Caco-2 (cell line): ENCODE data around the gene TSSK6. TPM values are rescaled to one million over a fixed set of nuclear protein-coding genes. Genes with fewer than 3 reads are reported as not detected.

Experiments
- BruUV-seq: library from RNA; stranded (reverse); fragments of 400-500 nt; replicated peaks from 2 replicates; lab custom pipeline; 2021; lab: Mats Ljungman, UMichigan
- CTCF ChIA-PET: fragments of 300-600 bp; sonication (Branson Sonifier 250); formaldehyde crosslinking; loops from one replicate; lab custom pipeline; 2022; ENCODE audit warnings: antibody characterized with exemption; lab: Charles Lee
- POLR2A ChIA-PET: fragments of 300-600 bp; sonication (Branson Sonifier 250); formaldehyde crosslinking; loops from one replicate; lab custom pipeline; 2022; ENCODE audit warnings: antibody characterized with exemption; lab: Charles Lee
- DNase-seq, 2 experiments: peaks; one replicate each; pipeline versions ENCODE4 v3.0.0 to v3.0.0-alpha.2; 2020 to 2022
- H3K27me3 ChIP-seq: replicated peaks from 2 replicates; pipeline ENCODE4 v1.6.0; 2011; ENCODE audit warnings: low read length; ENCODE audit not compliant: control insufficient read depth, insufficient read depth
- H3K36me3 ChIP-seq: 2 replicates; pipeline ENCODE4 v1.5.1; 2011; ENCODE audit warnings: low read length; ENCODE audit not compliant: control insufficient read depth, insufficient read depth
- H3K4me1 ChIP-seq: fragments of 250-450 bp; sonication (Bioruptor Pico); 2 replicates; pipeline ENCODE4 v1.5.1; 2020; ENCODE audit warnings: mild to moderate bottlenecking
- H3K4me3 ChIP-seq: 2 replicates; pipeline ENCODE4 v1.5.1; 2011; ENCODE audit warnings: low read depth, mild to moderate bottlenecking, control low read depth, low read length
- H3K9me3 ChIP-seq: fragments of 250-450 bp; sonication (Bioruptor Pico); 2 replicates; pipeline ENCODE4 v1.5.1; 2020; ENCODE audit warnings: mild to moderate bottlenecking, moderate library complexity
- H3K27ac Mint-ChIP-seq: one replicate; pipeline ENCODE4 v1.8.0; 2022; ENCODE audit warnings: mixed read lengths; ENCODE audit not compliant: unreplicated experiment
- H3K27me3 Mint-ChIP-seq: one replicate; pipeline ENCODE4 v1.8.0; 2022; ENCODE audit warnings: mixed read lengths; ENCODE audit not compliant: insufficient read depth, unreplicated experiment
- H3K36me3 Mint-ChIP-seq: one replicate; pipeline ENCODE4 v1.8.0; 2022; ENCODE audit warnings: mild to moderate bottlenecking, mixed read lengths; ENCODE audit not compliant: insufficient read depth, unreplicated experiment
- H3K4me1 Mint-ChIP-seq: one replicate; pipeline ENCODE4 v1.8.0; 2022; ENCODE audit warnings: low read depth, mixed read lengths; ENCODE audit not compliant: unreplicated experiment
- H3K4me3 Mint-ChIP-seq: one replicate; pipeline ENCODE4 v1.8.0; 2022; ENCODE audit warnings: mild to moderate bottlenecking, moderate library complexity, mixed read lengths; ENCODE audit not compliant: unreplicated experiment
- H3K9me3 Mint-ChIP-seq: one replicate; pipeline ENCODE4 v1.8.0; 2022; ENCODE audit warnings: mixed read lengths; ENCODE audit not compliant: unreplicated experiment
- intact Hi-C: fragments of 100-400 bp; cut with micrococcal nuclease; formaldehyde crosslinking; loops from one replicate; pipeline ENCODE4 v1.10.0; 2022; ENCODE audit not compliant: unreplicated experiment
- total RNA-seq: library from RNA; stranded (reverse); gene quantifications from 2 replicates; pipeline ENCODE4 v1.2.3, GENCODE V29; 2022
- TF ChIP-seq, protein P1 (sequence below), 2 experiments: fragments of 200-600 bp in 1 of 2; IDR thresholded peaks; 1 replicate in 1 of 2; 2 replicates in 1 of 2; pipeline versions ENCODE4 v1.5.1 to v1.8.0; 2011 to 2022; ENCODE audit warnings: antibody characterized with exemption in 1 of 2, control low read depth in 1 of 2, inconsistent platforms in 1 of 2, low read depth in 1 of 2, low read length in 1 of 2, mild to moderate bottlenecking in 1 of 2, moderate library complexity in 1 of 2; ENCODE audit not compliant: insufficient read depth in 1 of 2, severe bottlenecking in 1 of 2, unreplicated experiment in 1 of 2

Gene TSSK6
- total RNA-seq, 1 experiment from 2014 or later = 3.8 TPM

DNA sequence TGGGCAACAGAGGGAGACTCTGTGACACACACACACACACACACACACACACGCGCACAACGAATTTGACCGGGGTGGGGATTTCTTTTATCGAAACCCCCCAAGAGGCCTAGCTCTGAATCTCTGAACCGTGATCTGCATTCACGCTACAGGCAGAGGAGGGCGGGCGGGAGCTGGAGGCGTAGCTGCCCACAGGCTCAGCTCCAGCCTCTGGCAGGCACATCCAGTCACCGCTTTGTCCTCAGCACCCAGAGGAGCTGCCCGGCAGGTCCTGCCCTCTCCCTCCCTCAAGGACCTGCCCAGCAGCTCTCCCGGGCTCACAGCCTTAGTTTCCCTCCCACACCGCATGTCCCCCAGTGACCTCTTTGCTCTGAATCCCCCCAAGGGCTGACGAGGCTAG lies 42.7 kb upstream of the TSSK6 start:
- POLR2A ChIA-PET = no interaction called here
- no peak for DNase-seq
- no peak overlapping the region for H3K4me3 Mint-ChIP-seq
- BruUV-seq = no TSS peak
- Histone ChIP-seq H3K27me3 (no peaks in the 10 kb centered on the region), H3K36me3 (no peaks in the 10 kb centered on the region), H3K4me1 (no peaks in the 10 kb centered on the region), H3K4me3 (no peak overlapping the region), H3K9me3 (no peaks in the 10 kb centered on the region)
- no peak overlapping the region for H3K27ac Mint-ChIP-seq
- H3K36me3 Mint-ChIP-seq = no peaks in the 10 kb centered on the region
- H3K4me1 Mint-ChIP-seq = no peaks in the 10 kb centered on the region
- no peaks in the 10 kb centered on the region for H3K27me3 Mint-ChIP-seq
- no peaks in the 10 kb centered on the region for H3K9me3 Mint-ChIP-seq
- CTCF ChIA-PET = interaction anchor here (0.6 kb wide), 1 partner anchor 26 kb away, joined by 4 read pairs; no protein-coding TSS in a partner anchor
- intact Hi-C loops = no loop called here
- TF ChIP-seq, protein P1, sequence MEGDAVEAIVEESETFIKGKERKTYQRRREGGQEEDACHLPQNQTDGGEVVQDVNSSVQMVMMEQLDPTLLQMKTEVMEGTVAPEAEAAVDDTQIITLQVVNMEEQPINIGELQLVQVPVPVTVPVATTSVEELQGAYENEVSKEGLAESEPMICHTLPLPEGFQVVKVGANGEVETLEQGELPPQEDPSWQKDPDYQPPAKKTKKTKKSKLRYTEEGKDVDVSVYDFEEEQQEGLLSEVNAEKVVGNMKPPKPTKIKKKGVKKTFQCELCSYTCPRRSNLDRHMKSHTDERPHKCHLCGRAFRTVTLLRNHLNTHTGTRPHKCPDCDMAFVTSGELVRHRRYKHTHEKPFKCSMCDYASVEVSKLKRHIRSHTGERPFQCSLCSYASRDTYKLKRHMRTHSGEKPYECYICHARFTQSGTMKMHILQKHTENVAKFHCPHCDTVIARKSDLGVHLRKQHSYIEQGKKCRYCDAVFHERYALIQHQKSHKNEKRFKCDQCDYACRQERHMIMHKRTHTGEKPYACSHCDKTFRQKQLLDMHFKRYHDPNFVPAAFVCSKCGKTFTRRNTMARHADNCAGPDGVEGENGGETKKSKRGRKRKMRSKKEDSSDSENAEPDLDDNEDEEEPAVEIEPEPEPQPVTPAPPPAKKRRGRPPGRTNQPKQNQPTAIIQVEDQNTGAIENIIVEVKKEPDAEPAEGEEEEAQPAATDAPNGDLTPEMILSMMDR (IDR thresholded peaks at IDR 0.05; ENCODE audit: insufficient read depth in 1 of 2, low read depth in 1 of 2, low read length in 1 of 2, severe bottlenecking in 1 of 2, unreplicated experiment in 1 of 2) = no peak

DNA sequence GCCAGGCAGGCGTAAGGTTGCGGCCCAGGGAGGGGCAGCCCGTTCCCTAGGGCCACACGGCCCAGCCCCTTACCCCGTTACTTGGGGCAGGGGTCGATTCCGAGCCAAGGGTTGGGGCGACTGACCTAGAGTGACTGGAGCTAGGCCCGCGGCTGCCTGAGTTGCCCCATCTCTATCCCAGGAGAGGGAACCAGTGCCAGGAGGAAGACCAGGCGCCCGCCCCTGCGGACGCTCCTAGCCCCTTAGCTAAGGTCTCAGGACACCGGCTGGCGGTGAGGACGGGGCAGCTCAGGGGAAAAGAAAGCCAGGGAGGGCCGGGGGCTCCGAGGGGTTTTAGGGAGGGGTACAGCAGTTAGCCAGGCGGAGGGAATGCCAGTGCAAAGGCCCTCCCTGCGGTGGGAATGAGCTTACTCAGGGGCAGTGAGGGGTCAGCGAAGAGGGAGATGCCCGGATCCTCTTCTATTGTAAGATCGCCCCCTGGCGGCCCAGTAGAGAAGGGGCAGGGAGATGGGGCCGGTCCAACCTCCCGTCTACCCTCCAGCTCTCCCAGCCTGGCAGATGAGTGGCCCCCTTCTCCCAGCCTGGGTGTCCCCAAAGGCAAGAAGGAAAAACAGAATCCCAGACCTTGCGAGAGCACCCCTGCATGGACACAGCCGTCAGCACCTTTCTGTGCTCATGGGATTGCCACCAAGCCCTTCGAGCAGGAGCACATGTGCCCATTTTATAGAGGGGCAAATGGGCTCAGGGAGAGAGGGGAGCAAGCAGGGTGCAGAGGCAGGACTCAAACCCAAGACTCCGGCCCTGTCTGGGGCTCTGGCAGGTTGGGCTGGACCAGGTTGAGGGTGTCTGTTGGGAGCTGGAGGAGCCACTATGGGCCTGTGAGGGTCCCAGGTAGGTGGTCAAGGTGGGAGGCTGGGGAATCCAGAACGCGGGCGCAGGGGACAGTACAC lies 39.0 kb upstream of the TSSK6 start:
- Histone ChIP-seq H3K4me3 (no peak overlapping the region), H3K4me1 (no peaks in the 10 kb centered on the region), H3K9me3 (no peaks in the 10 kb centered on the region), H3K36me3 (no peaks in the 10 kb centered on the region), H3K27me3 (no peaks in the 10 kb centered on the region)
- Mint-ChIP-seq H3K36me3 (no peaks in the 10 kb centered on the region), H3K27me3 (no peaks in the 10 kb centered on the region), H3K27ac (no peak overlapping the region), H3K4me3 (no peak overlapping the region), H3K9me3 (no peaks in the 10 kb centered on the region), H3K4me1 (no peaks in the 10 kb centered on the region)
- ChIA-PET POLR2A (no interaction called here), CTCF (interaction anchor here (0.6 to 1.3 kb wide), 8 partner anchors 14 to 302 kb away, joined by 3 to 12 read pairs (median 4); partner anchors contain the start of gene YJEFN3)
- TF ChIP-seq, protein P1 (IDR thresholded peaks at IDR 0.05; ENCODE audit: insufficient read depth in 1 of 2, low read depth in 1 of 2, low read length in 1 of 2, severe bottlenecking in 1 of 2, unreplicated experiment in 1 of 2) = peak; percentile 53 to 69
- DNase-seq = peak in 1 of 2 experiments; percentile 64
- no TSS peak for BruUV-seq
- intact Hi-C loops = loop anchor here (5.0 kb wide), 1 partner anchor 63 kb away; the partner anchor contains the start of gene PBX4

DNA sequence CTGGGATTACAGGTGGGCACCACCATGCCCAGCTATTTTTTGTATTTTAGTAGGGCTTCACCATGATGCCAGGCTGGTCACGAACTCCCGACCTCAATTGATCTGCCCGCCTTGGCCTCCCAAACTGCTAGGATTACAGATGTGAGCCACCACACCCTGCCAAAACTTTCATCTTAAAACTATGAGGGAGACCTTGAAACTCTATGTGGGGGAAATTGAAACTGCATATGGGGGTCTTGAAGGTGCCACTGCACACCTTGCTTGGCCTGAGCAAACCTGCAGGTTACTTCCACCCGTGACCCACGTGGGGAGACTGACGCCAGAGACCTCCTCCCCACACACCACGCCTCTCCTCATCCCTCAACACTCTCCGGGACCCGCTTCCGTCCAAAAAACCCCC lies 38.3 kb upstream of the TSSK6 start:
- no peak overlapping the region for H3K4me3 Mint-ChIP-seq
- Histone ChIP-seq H3K4me1 (no peaks in the 10 kb centered on the region), H3K4me3 (no peak overlapping the region), H3K27me3 (no peaks in the 10 kb centered on the region), H3K9me3 (no peaks in the 10 kb centered on the region), H3K36me3 (no peaks in the 10 kb centered on the region)
- peaks cover 4% of the 10 kb centered on the region for H3K27me3 Mint-ChIP-seq
- BruUV-seq = no TSS peak
- H3K36me3 Mint-ChIP-seq = no peaks in the 10 kb centered on the region
- TF ChIP-seq, protein P1 (IDR thresholded peaks at IDR 0.05; ENCODE audit: insufficient read depth in 1 of 2, low read depth in 1 of 2, low read length in 1 of 2, severe bottlenecking in 1 of 2, unreplicated experiment in 1 of 2) = no peak
- H3K27ac Mint-ChIP-seq = no peak overlapping the region
- ChIA-PET CTCF (interaction anchor here (0.6 to 1.4 kb wide), 7 partner anchors 15 to 303 kb away, joined by 3 to 12 read pairs (median 5); partner anchors contain the start of gene YJEFN3), POLR2A (no interaction called here)
- H3K4me1 Mint-ChIP-seq = no peaks in the 10 kb centered on the region
- H3K9me3 Mint-ChIP-seq = no peaks in the 10 kb centered on the region
- intact Hi-C loops = loop anchor here (2.0 to 5.0 kb wide), 2 partner anchors 21 to 64 kb away; partner anchors contain the start of gene PBX4
- no peak for DNase-seq
